SU-DHL-6 (cell line): ENCODE measurements around the gene CCR7.

Experiments
- H2AFZ ChIP-seq: fragments of 200-600 bp; sonication (generic); 2 replicates; pipeline ENCODE4 v1.6.1; 2014; ENCODE audit warnings: low read depth, mild to moderate bottlenecking, moderate library complexity, mixed read lengths, antibody characterized with exemption, low read length; ENCODE audit not compliant: severe bottlenecking
- H3F3A ChIP-seq: fragments of 200-600 bp; shearing (Covaris generic); 2 replicates; pipeline ENCODE4 v1.6.0; 2016; ENCODE audit warnings: antibody characterized with exemption, mild to moderate bottlenecking; ENCODE audit not compliant: insufficient read depth
- H3K27ac ChIP-seq: fragments of 200-600 bp; sonication (generic); 2 replicates; pipeline ENCODE4 v1.5.1; 2016; ENCODE audit warnings: low read depth, mild to moderate bottlenecking, low read length, moderate library complexity, mixed read lengths
- H3K27me3 ChIP-seq: fragments of 200-600 bp; sonication (generic), shearing (Covaris generic); 2 replicates; pipeline ENCODE4 v1.6.0; 2014; ENCODE audit warnings: mild to moderate bottlenecking, low read length
- H3K36me3 ChIP-seq: fragments of 200-600 bp; sonication (generic); 2 replicates; pipeline ENCODE4 v1.6.1; 2014; ENCODE audit warnings: mild to moderate bottlenecking, low read length, mixed read lengths
- H3K4me2 ChIP-seq: fragments of 300-600, 200-600 bp; shearing (Covaris generic), sonication (generic); 2 replicates; pipeline ENCODE4 v1.6.0; 2014; ENCODE audit warnings: low read length, low read depth, mild to moderate bottlenecking; ENCODE audit not compliant: poor library complexity, severe bottlenecking
- H3K4me3 ChIP-seq: fragments of 200-600 bp; sonication (generic); 2 replicates; pipeline ENCODE4 v1.5.1; 2014; ENCODE audit warnings: antibody characterized with exemption, low read length, mild to moderate bottlenecking, mixed read lengths; ENCODE audit not compliant: insufficient read depth, poor library complexity, severe bottlenecking
- H3K79me2 ChIP-seq: fragments of 200-600 bp; sonication (generic); 2 replicates; pipeline ENCODE4 v1.6.1; 2014; ENCODE audit warnings: mild to moderate bottlenecking, low read length, moderate library complexity; ENCODE audit not compliant: insufficient read depth
- H3K9ac ChIP-seq: fragments of 200-600 bp; sonication (generic); 2 replicates; pipeline ENCODE4 v1.7.0; 2014; ENCODE audit warnings: mild to moderate bottlenecking, low read length
- H3K9me2 ChIP-seq: fragments of 200-600 bp; sonication (generic); replicated peaks from 2 replicates; pipeline ENCODE4 v1.6.1; 2014; ENCODE audit warnings: low read length; ENCODE audit not compliant: insufficient read depth
- H3K9me3 ChIP-seq: fragments of 200-600 bp; sonication (generic); 2 replicates; pipeline ENCODE4 v1.6.1; 2014; ENCODE audit warnings: low read length, mixed read lengths; ENCODE audit not compliant: insufficient read depth
- H4K20me1 ChIP-seq: fragments of 200-600 bp; sonication (generic); 2 replicates; pipeline ENCODE4 v1.6.1; 2014; ENCODE audit warnings: low read depth, mild to moderate bottlenecking, antibody characterized with exemption, low read length, moderate library complexity, mixed read lengths
- CTCF ChIP-seq: fragments of 200-600 bp; sonication (generic); IDR thresholded peaks from one replicate; pipeline ENCODE4 v1.5.1; 2017; ENCODE audit warnings: antibody characterized with exemption, mild to moderate bottlenecking, low read length, moderate library complexity; ENCODE audit not compliant: insufficient read depth, poor library complexity, severe bottlenecking
- EZH2phosphoT487 ChIP-seq: fragments of 200-600 bp; sonication (generic), shearing (Covaris generic); conservative IDR thresholded peaks from 2 replicates; pipeline ENCODE4 v1.6.1; 2018; ENCODE audit warnings: mild to moderate bottlenecking, antibody characterized with exemption, low read length, moderate library complexity, mixed read lengths

The CCR7 gene

GRCh38 chr17:40556198-40556661 is 9.0 kb downstream of the CCR7 start:
- H3K4me3 ChIP-seq = no peak overlapping the region
- no peak overlapping the region for H3K4me2 ChIP-seq
- no peak overlapping the region for H3K9ac ChIP-seq
- H3K27me3 ChIP-seq = no peaks in the 10 kb centered on the region
- no peaks in the 10 kb centered on the region for H3K9me3 ChIP-seq
- H3K36me3 ChIP-seq = no peaks in the 10 kb centered on the region
- no peaks in the 10 kb centered on the region for H4K20me1 ChIP-seq
- no peaks in the 10 kb centered on the region for H3K9me2 ChIP-seq
- H3K79me2 ChIP-seq = no peaks in the 10 kb centered on the region
- H3F3A ChIP-seq = peaks cover 4% of the 10 kb centered on the region; the same call in 1 of the 2 replicates
- no peak overlapping the region for H2AFZ ChIP-seq
- TF ChIP-seq CTCF (no peak), EZH2phosphoT487 (no peak)
- no peak overlapping the region for H3K27ac ChIP-seq

- Histone ChIP-seq H2AFZ (no peak overlapping the region), H3K79me2 (no peaks in the 10 kb centered on the region), H3K9ac (no peak overlapping the region), H3K27me3 (no peaks in the 10 kb centered on the region), H3K36me3 (no peaks in the 10 kb centered on the region), H3K9me3 (no peaks in the 10 kb centered on the region), H3K27ac (no peak overlapping the region), H3K4me3 (no peak overlapping the region), H4K20me1 (no peaks in the 10 kb centered on the region), H3K9me2 (no peaks in the 10 kb centered on the region), H3F3A (no peaks in the 10 kb centered on the region), H3K4me2 (no peak overlapping the region)
- TF ChIP-seq CTCF = no peak
- TF ChIP-seq EZH2phosphoT487 = no peak
Measured at GRCh38 chr17:40555296-40556190, 9.7 kb downstream of the CCR7 start.

GRCh38 chr17:40554646-40555295 is 10.5 kb downstream of the CCR7 start:
- Histone ChIP-seq H3K9me2 (no peaks in the 10 kb centered on the region), H4K20me1 (no peaks in the 10 kb centered on the region), H2AFZ (no peak overlapping the region), H3K4me2 (no peak overlapping the region), H3K4me3 (no peak overlapping the region), H3F3A (no peaks in the 10 kb centered on the region), H3K9ac (no peak overlapping the region), H3K27ac (no peak overlapping the region), H3K9me3 (no peaks in the 10 kb centered on the region), H3K36me3 (no peaks in the 10 kb centered on the region), H3K79me2 (no peaks in the 10 kb centered on the region), H3K27me3 (no peaks in the 10 kb centered on the region)
- TF ChIP-seq CTCF (no peak), EZH2phosphoT487 (no peak)
